Pancreas (tissue), 10 donors: ENCODE measurements around the gene TASL. TPM values are rescaled to one million over a fixed set of nuclear protein-coding genes. Genes with fewer than 3 reads are reported as not detected.

ENCODE experiments used
- ATAC-seq, 4 donors: fragments of 200-7000 bp; cut with Tn5 transposase; one replicate each; pipeline versions ENCODE4 v1.8.0 to v1.9.1; 2020; ENCODE audit warnings: mild to moderate bottlenecking in 4 of 4, moderate library complexity in 4 of 4
- DNase-seq, 6 donors: peaks; one replicate each; pipeline ENCODE4 v3.0.0-alpha.2; 2020
- FAIRE-seq: peaks from 2 replicates; lab custom pipeline; 2012; peaks lifted over from hg19 to GRCh38; lab: Jason Lieb, UNC
- H3K27ac ChIP-seq, 4 donors: fragments of 200-600 bp; sonication (generic); 1 replicate in 3 of 4; 2 replicates in 1 of 4; pipeline versions ENCODE4 v1.5.0 to v1.8.0; 2020
- H3K27me3 ChIP-seq, 4 donors: fragments of 200-600 bp; one replicate each; pipeline ENCODE4 v1.8.0; 2021
- H3K36me3 ChIP-seq, 3 donors: fragments of 200-600 bp; sonication (generic) in 1 of 3; one replicate each; pipeline versions ENCODE4 v1.5.0 to v1.8.0; 2020 to 2021
- H3K4me1 ChIP-seq, 3 donors: fragments of 200-600 bp; one replicate each; pipeline ENCODE4 v1.8.0; 2021
- H3K4me3 ChIP-seq, 4 donors: fragments of 200-600 bp; sonication (generic) in 2 of 4; one replicate each; pipeline versions ENCODE4 v1.5.0 to v1.8.0; 2020 to 2021
- H3K9me3 ChIP-seq, 4 donors: fragments of 200-600 bp; one replicate each; pipeline ENCODE4 v1.8.0; 2021
- WGBS, 2 donors: extraction: QIAGEN DNeasy Blood & Tissue Kit; methylation state at CpG; one replicate each; pipeline ENCODE4 v1.1.7; 2013; 5-methylcytosine and 5-hydroxymethylcytosine counted together
- intact Hi-C, 3 donors: fragments of 100-400 bp; cut with DNase I; formaldehyde crosslinking; loops; one replicate each; pipeline versions ENCODE4 v1.11.1 to v1.14.2; 2022
- polyA plus RNA-seq, 2 donors: library from polyadenylated mRNA; stranded (reverse); fragments of 200-250 nt; gene quantifications; one replicate each; pipeline ENCODE4 v1.2.3, GENCODE V29; 2013
- total RNA-seq, 6 donors: library from RNA; stranded (reverse); fragmentation: NEBNext Ultra II Directional in 4 of 6; extraction: Animal tissue kit (Norgen Biotek cat#: 25700) in 4 of 6; gene quantifications; one replicate each; pipeline versions ENCODE4 v1.2.1 to v1.2.4, GENCODE V29; 2021 to 2023
- TF ChIP-seq, protein P1 (sequence below), 4 donors: fragments of 200-600 bp; sonication (generic) in 3 of 4; IDR thresholded peaks; one replicate each; pipeline versions ENCODE4 v1.5.0 to v1.8.0; 2021; ENCODE audit warnings: antibody characterized with exemption in 4 of 4
- donor health status: healthy with polysubstance abuse.
- donor health status: DM: no; HTN: no; CAD: no; lungs with moderate emphysema.
- donor health status: DM: no; HTN: no; CAD: no.
- donor health status: control.
- donor health status: control.
- donor health status: Bipolar disorder and iron deficiency.
- donor health status: DM: yes; HTN: yes; CAD: no.
- donor health status: DM: no; HTN: no; CAD: no.
- donor health status: DM: no; HTN: no; CAD: no.
- donor health status: DM: yes; HTN: yes; CAD: no.

TASL gene
- total and polyA plus RNA-seq, 8 donors: 0.09 to 3.0 (median 0.27) TPM; not detected in 1

DNA sequence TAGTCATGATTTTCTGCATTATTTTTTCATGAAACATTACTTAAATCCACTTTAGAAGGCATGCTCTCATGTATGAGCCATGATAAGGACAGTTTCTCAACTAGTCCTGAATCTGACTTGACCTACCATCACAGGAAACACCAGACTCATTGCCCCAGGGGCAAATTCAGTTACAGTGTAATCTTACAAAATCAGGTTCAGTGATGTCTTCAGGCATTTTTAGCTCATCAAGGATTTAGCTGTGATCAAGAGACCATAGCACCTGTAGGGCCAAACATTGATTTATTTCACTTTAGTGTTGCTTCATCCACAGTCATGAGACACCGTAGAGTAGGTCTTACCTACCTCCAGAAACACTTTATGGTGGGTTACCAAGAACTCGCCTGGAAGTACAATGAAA lies 3.1 kb upstream of the TASL start:
- H3K27ac ChIP-seq: no peak overlapping the region
- FAIRE-seq: no peak
- TF ChIP-seq, protein P1, sequence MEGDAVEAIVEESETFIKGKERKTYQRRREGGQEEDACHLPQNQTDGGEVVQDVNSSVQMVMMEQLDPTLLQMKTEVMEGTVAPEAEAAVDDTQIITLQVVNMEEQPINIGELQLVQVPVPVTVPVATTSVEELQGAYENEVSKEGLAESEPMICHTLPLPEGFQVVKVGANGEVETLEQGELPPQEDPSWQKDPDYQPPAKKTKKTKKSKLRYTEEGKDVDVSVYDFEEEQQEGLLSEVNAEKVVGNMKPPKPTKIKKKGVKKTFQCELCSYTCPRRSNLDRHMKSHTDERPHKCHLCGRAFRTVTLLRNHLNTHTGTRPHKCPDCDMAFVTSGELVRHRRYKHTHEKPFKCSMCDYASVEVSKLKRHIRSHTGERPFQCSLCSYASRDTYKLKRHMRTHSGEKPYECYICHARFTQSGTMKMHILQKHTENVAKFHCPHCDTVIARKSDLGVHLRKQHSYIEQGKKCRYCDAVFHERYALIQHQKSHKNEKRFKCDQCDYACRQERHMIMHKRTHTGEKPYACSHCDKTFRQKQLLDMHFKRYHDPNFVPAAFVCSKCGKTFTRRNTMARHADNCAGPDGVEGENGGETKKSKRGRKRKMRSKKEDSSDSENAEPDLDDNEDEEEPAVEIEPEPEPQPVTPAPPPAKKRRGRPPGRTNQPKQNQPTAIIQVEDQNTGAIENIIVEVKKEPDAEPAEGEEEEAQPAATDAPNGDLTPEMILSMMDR (IDR thresholded peaks at IDR 0.05): no peak
- no peaks in the 10 kb centered on the region for H3K9me3 ChIP-seq
- WGBS, 2 donors: 62 to 87% methylated on average over 2 of the region's 2 CpGs
- no peaks in the 10 kb centered on the region for H3K36me3 ChIP-seq
- DNase-seq: no peak
- no peaks in the 10 kb centered on the region for H3K4me1 ChIP-seq
- peaks cover 0 to 4% (median 0%) of the 10 kb centered on the region in 4 donors for H3K27me3 ChIP-seq
- intact Hi-C loops: no loop called here
- H3K4me3 ChIP-seq: no peak overlapping the region
- ATAC-seq: no peak

DNA sequence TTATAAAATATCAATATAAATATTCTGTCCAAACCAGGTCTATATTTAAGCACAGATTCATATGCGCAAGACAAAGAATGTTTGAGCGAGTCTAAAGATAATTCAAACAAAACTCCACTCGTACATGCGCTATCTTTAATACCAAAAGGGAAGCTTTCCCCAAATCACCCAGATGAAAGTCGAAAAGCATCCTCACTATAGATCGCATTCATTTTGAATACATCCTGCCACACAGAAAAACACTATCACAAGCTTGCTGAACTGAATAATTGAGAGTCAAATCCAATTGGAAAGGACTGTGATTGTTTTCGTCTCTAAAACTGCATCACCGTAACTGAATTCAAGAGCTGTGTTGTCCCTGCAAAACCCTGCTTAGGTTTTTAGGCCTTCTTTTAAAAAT lies 685 bp downstream of the TASL start:
- Histone ChIP-seq H3K27ac (peak overlapping the region in 1 of 4 donors; percentile 22), H3K4me3 (peak overlapping the region in 1 of 4 donors; percentile 12), H3K9me3 (no peaks in the 10 kb centered on the region), H3K36me3 (no peaks in the 10 kb centered on the region), H3K27me3 (peaks cover 0 to 4% (median 0%) of the 10 kb centered on the region in 4 donors), H3K4me1 (peaks cover 0 to 12% (median 5%) of the 10 kb centered on the region in 3 donors)
- DNase-seq (no peak), FAIRE-seq (no peak), ATAC-seq (no peak)
- 77 to 88% methylated on average over 8 of the region's 8 CpGs for WGBS, 2 donors
- TF ChIP-seq, protein P1 (IDR thresholded peaks at IDR 0.05): no peak
- intact Hi-C loops: no loop called here

DNA sequence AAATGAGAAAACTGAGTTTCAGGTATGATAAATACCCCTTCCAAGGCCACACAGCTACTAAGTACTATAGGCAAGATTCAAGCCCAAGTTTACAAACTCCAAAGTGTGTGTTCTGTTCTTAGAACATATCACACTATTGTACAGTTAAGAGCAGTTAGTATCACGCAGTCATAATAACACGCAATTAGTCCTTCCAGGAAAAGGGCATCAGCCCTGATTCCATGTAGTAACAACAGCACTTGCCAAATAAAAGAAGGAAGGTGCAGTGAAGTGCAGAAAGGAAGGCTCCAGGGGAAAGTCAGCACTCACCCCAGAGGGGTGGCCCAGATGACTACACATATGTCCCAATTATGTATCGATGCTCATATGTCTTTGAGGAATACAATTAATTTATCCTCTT lies 4.4 kb downstream of the TASL start:
- no peaks in the 10 kb centered on the region for H3K36me3 ChIP-seq
- no peaks in the 10 kb centered on the region for H3K27me3 ChIP-seq
- H3K4me3 ChIP-seq: no peak overlapping the region
- TF ChIP-seq, protein P1 (IDR thresholded peaks at IDR 0.05): no peak
- no peaks in the 10 kb centered on the region for H3K9me3 ChIP-seq
- no peak for FAIRE-seq
- peak overlapping the region in 1 of 4 donors; percentile 25 for H3K27ac ChIP-seq
- peak in 1 of 4 donors; percentile 33 for ATAC-seq
- H3K4me1 ChIP-seq: peaks cover 0 to 15% (median 5%) of the 10 kb centered on the region in 3 donors
- intact Hi-C loops: loop anchor here in 1 of 3 donors (5.0 kb wide), 1 partner anchor 139 kb away; no protein-coding TSS in a partner anchor
- DNase-seq: no peak
- 70 to 88% methylated on average over 3 of the region's 3 CpGs for WGBS, 2 donors

DNA sequence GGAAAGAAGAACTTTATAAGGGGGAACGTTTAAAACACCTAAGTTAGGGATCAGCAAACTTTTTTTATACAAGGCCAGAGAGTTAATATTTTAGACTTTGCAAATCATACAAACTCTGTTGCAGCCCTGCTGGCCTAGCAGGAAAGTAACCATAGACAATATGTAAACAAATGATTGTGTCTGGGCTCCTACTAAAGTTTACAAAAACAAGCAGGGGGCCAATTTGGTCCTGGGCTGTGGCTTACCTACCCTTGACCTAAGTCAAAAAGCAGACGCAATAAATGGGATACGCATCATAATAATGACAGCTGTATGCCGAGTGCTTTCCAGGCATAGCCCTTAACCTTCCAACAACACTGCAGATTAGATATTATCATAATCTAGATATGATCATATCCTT lies 4.9 kb downstream of the TASL start:
- no peak for FAIRE-seq
- peak in 2 of 4 donors; percentile 27 to 40 for ATAC-seq

More for the DNA sequence above, 4.9 kb downstream of the TASL start:
- H3K36me3 ChIP-seq: no peaks in the 10 kb centered on the region
- peak overlapping the region in 1 of 4 donors; percentile 25 for H3K27ac ChIP-seq
- H3K27me3 ChIP-seq: no peaks in the 10 kb centered on the region
- intact Hi-C loops: loop anchor here in 1 of 3 donors (5.0 kb wide), 1 partner anchor 140 kb away; no protein-coding TSS in a partner anchor
- H3K4me1 ChIP-seq: peaks cover 0 to 15% (median 5%) of the 10 kb centered on the region in 3 donors
- DNase-seq: no peak
- WGBS, 2 donors: 28 to 57% methylated on average over 4 of the region's 4 CpGs
- H3K4me3 ChIP-seq: no peak overlapping the region
- TF ChIP-seq, protein P1 (IDR thresholded peaks at IDR 0.05): no peak
- H3K9me3 ChIP-seq: no peaks in the 10 kb centered on the region
